HEK293 (cell line): ENCODE data around the gene EGR4.

ENCODE experiments used
- CTCF ChIA-PET: fragments of 350-600 bp; formaldehyde crosslinking; extraction: SDS; loops from one replicate; lab custom pipeline; 2021; ENCODE audit warnings: antibody characterized with exemption; lab: Yijun Ruan, JAX
- POLR2A ChIA-PET: fragments of 300-600 bp; formaldehyde crosslinking; extraction: SDS; loops from one replicate; lab custom pipeline; 2020; ENCODE audit warnings: antibody characterized with exemption, inconsistent platforms; lab: Yijun Ruan, JAX
- H3K27ac ChIP-seq: fragments of 200-500 bp; sonication (Bioruptor generic); 2 replicates; pipeline ENCODE4 v1.5.1; 2014; ENCODE audit warnings: low read depth, low read length, control low read depth, inconsistent platforms; ENCODE audit errors: extremely low read depth
- H3K36me3 ChIP-seq, 2 experiments: fragments of 200-500 bp in 1 of 2; sonication (Bioruptor generic) in 1 of 2; 1 replicate in 1 of 2; 2 replicates in 1 of 2; pipeline ENCODE4 v1.5.1; 2014 to 2017; ENCODE audit warnings: inconsistent platforms in 2 of 2, low read length in 2 of 2; ENCODE audit not compliant: control insufficient read depth in 2 of 2, insufficient read depth in 1 of 2
- H3K4me1 ChIP-seq: fragments of 200-500 bp; sonication (Bioruptor generic); 2 replicates; pipeline ENCODE4 v1.5.1; 2014; ENCODE audit warnings: mild to moderate bottlenecking, low read length, inconsistent platforms; ENCODE audit not compliant: control insufficient read depth, insufficient read depth
- H3K4me3 ChIP-seq: 2 replicates; pipeline ENCODE4 v1.5.1; 2011; ENCODE audit warnings: low read depth, mild to moderate bottlenecking, control low read depth, low read length, moderate library complexity
- H3K9me3 ChIP-seq: fragments of 200-500 bp; sonication (Bioruptor generic); 2 replicates; pipeline ENCODE4 v1.5.1; 2014; ENCODE audit warnings: low read depth, low read length, inconsistent platforms; ENCODE audit not compliant: control insufficient read depth, insufficient read depth
- GLIS1 ChIP-seq: fragments of 450-650 bp; formaldehyde crosslinking; IDR thresholded peaks from 2 replicates; pipeline ENCODE4 v1.5.1; 2016; ENCODE audit warnings: missing biosample characterization, missing genetic modification characterization
- HOXA7 ChIP-seq: sonication (generic); formaldehyde crosslinking; IDR thresholded peaks from 2 replicates; pipeline ENCODE4 v1.8.1; 2022; ENCODE audit warnings: missing genetic modification reagents, borderline replicate concordance
- PRDM6 ChIP-seq: fragments of 450-650 bp; formaldehyde crosslinking; IDR thresholded peaks from 2 replicates; pipeline ENCODE4 v1.5.1; 2017; ENCODE audit warnings: missing biosample characterization, missing genetic modification characterization
- TSHZ1 ChIP-seq: fragments of 450-650 bp; formaldehyde crosslinking; IDR thresholded peaks from 2 replicates; pipeline ENCODE4 v1.5.1; 2016; ENCODE audit warnings: missing biosample characterization, missing genetic modification characterization, borderline replicate concordance
- ZBTB1 ChIP-seq: fragments of 450-650 bp; formaldehyde crosslinking; IDR thresholded peaks from 2 replicates; pipeline ENCODE4 v1.5.1; 2016; ENCODE audit warnings: missing biosample characterization, missing genetic modification characterization
- ZBTB20 ChIP-seq: fragments of 450-650 bp; formaldehyde crosslinking; IDR thresholded peaks from 2 replicates; pipeline ENCODE4 v1.5.1; 2016; ENCODE audit warnings: missing biosample characterization, missing genetic modification characterization
- ZBTB26 ChIP-seq: fragments of 450-650 bp; formaldehyde crosslinking; optimal IDR thresholded peaks from 2 replicates; pipeline ENCODE3; 2016; ENCODE audit warnings: missing biosample characterization, mild to moderate bottlenecking, missing genetic modification characterization
- ZBTB7A ChIP-seq: fragments of 450-650 bp; formaldehyde crosslinking; IDR thresholded peaks from 2 replicates; pipeline ENCODE4 v1.5.1; 2016; ENCODE audit warnings: low read depth, missing biosample characterization, missing genetic modification characterization
- ZNF132 ChIP-seq: fragments of 450-650 bp; formaldehyde crosslinking; IDR thresholded peaks from 2 replicates; pipeline ENCODE4 v1.5.1; 2017; ENCODE audit warnings: missing biosample characterization, missing genetic modification characterization, borderline replicate concordance
- ZNF138 ChIP-seq: fragments of 450-650 bp; formaldehyde crosslinking; IDR thresholded peaks from 2 replicates; pipeline ENCODE4 v1.5.1; 2016; ENCODE audit warnings: missing biosample characterization, missing genetic modification characterization, borderline replicate concordance
- ZNF174 ChIP-seq: fragments of 450-650 bp; formaldehyde crosslinking; IDR thresholded peaks from 2 replicates; pipeline ENCODE4 v1.5.0; 2017; ENCODE audit warnings: missing biosample characterization, mild to moderate bottlenecking, missing genetic modification characterization
- ZNF23 ChIP-seq: fragments of 450-650 bp; formaldehyde crosslinking; IDR thresholded peaks from 2 replicates; pipeline ENCODE4 v1.5.1; 2016; ENCODE audit warnings: missing biosample characterization, missing genetic modification characterization, borderline replicate concordance
- ZNF274 ChIP-seq, 2 experiments: fragments of 200-500 bp in 1 of 2; fragments of 450-650 bp in 1 of 2; sonication (Bioruptor generic) in 1 of 2; formaldehyde crosslinking in 1 of 2; IDR thresholded peaks; 2 replicates each; pipeline versions ENCODE4 v1.5.1 to v1.6.1; 2014 to 2016; ENCODE audit warnings: borderline replicate concordance in 1 of 2, inconsistent platforms in 1 of 2, low read length in 1 of 2, missing biosample characterization in 1 of 2, missing genetic modification characterization in 1 of 2
- ZNF341 ChIP-seq: fragments of 450-650 bp; formaldehyde crosslinking; IDR thresholded peaks from 2 replicates; pipeline ENCODE4; 2016; ENCODE audit warnings: low read depth, missing biosample characterization, missing genetic modification characterization
- ZNF37A ChIP-seq: fragments of 450-650 bp; IDR thresholded peaks from 2 replicates; pipeline ENCODE4 v1.5.1; 2018; ENCODE audit warnings: missing biosample characterization, missing genetic modification characterization
- ZNF433 ChIP-seq: fragments of 450-650 bp; formaldehyde crosslinking; IDR thresholded peaks from 2 replicates; pipeline ENCODE4 v1.5.1; 2016; ENCODE audit warnings: missing biosample characterization, missing genetic modification characterization, low read depth
- ZNF488 ChIP-seq: fragments of 450-650 bp; formaldehyde crosslinking; IDR thresholded peaks from 2 replicates; pipeline ENCODE4 v1.5.1; 2016; ENCODE audit warnings: missing biosample characterization, missing genetic modification characterization
- ZNF521 ChIP-seq: fragments of 450-650 bp; formaldehyde crosslinking; IDR thresholded peaks from 2 replicates; pipeline ENCODE4 v1.5.1; 2017; ENCODE audit warnings: missing biosample characterization, mild to moderate bottlenecking, missing genetic modification characterization
- ZNF555 ChIP-seq: fragments of 450-650 bp; formaldehyde crosslinking; conservative IDR thresholded peaks from 2 replicates; pipeline ENCODE4 v1.5.1; 2017; ENCODE audit warnings: missing biosample characterization, mild to moderate bottlenecking, missing genetic modification characterization, inconsistent platforms
- ZNF670 ChIP-seq: fragments of 450-650 bp; formaldehyde crosslinking; IDR thresholded peaks from 2 replicates; pipeline ENCODE4 v1.5.1; 2016; ENCODE audit warnings: missing biosample characterization, missing genetic modification characterization, low read depth
- ZSCAN23 ChIP-seq: fragments of 450-650 bp; formaldehyde crosslinking; IDR thresholded peaks from 2 replicates; pipeline ENCODE4 v1.5.1; 2016; ENCODE audit warnings: missing biosample characterization, missing genetic modification characterization

The EGR4 gene

GRCh38 chr2:73250872-73251846 lies 42.2 kb downstream of the EGR4 start:
- CTCF ChIA-PET = interaction anchor here (0.9 to 2.0 kb wide), 3 partner anchors 16 to 39 kb away, joined by 3 to 7 read pairs (median 5); no protein-coding TSS in a partner anchor
- POLR2A ChIA-PET = interaction anchor here (0.5 to 1.1 kb wide), 3 partner anchors 11 to 134 kb away, joined by 3 to 4 read pairs (median 3); partner anchors contain the start of gene ALMS1
- H3K9me3 ChIP-seq = no peaks in the 10 kb centered on the region
- H3K4me1 ChIP-seq = no peaks in the 10 kb centered on the region
- H3K4me3 ChIP-seq = no peak overlapping the region
- TF ChIP-seq ZNF138 = no peak
- TF ChIP-seq ZNF521 = no peak
- H3K36me3 ChIP-seq = peaks cover 56 to 93% of the 10 kb centered on the region in 2 experiments
- H3K27ac ChIP-seq = no peak overlapping the region

- H3K27ac ChIP-seq = no peak overlapping the region
- ChIA-PET CTCF (interaction anchor here (1.5 to 2.0 kb wide), 2 partner anchors 10 to 37 kb away, joined by 3 to 7 read pairs; no protein-coding TSS in a partner anchor), POLR2A (interaction anchor here (1.0 kb wide), 1 partner anchor 16 kb away, joined by 3 read pairs; the partner anchor contains the start of gene CCT7)
- H3K9me3 ChIP-seq = no peaks in the 10 kb centered on the region
- H3K36me3 ChIP-seq = peaks cover 69 to 99% of the 10 kb centered on the region in 2 experiments
- H3K4me3 ChIP-seq = no peak overlapping the region
- H3K4me1 ChIP-seq = no peaks in the 10 kb centered on the region
- TF ChIP-seq ZSCAN23 (tag by site-specific recombination) = no peak
- no peak for TF ChIP-seq ZNF433
- no peak for TF ChIP-seq ZNF37A (tag by site-specific recombination)
- TF ChIP-seq HOXA7 (CRISPR knock-in tag) = no peak
- TF ChIP-seq ZBTB7A = no peak
- no peak for TF ChIP-seq ZNF555 (tag by site-specific recombination)
- no peak for TF ChIP-seq PRDM6
- no peak for TF ChIP-seq TSHZ1
- no peak for TF ChIP-seq ZNF488
- TF ChIP-seq ZNF132 (tag by site-specific recombination) = no peak
- no peak for TF ChIP-seq GLIS1 (tag by site-specific recombination)
Measured at GRCh38 chr2:73249636-73250035, 43.7 kb downstream of the EGR4 start.

GRCh38 chr2:73246850-73247249 lies 46.5 kb downstream of the EGR4 start:
- H3K4me1 ChIP-seq = peaks cover 2% of the 10 kb centered on the region; the same call in 1 of the 2 replicates
- H3K36me3 ChIP-seq = peaks cover 73 to 100% of the 10 kb centered on the region in 2 experiments
- no peak overlapping the region for H3K4me3 ChIP-seq
- ChIA-PET CTCF (interaction anchor here (0.9 to 1.5 kb wide), 2 partner anchors 12 to 34 kb away, joined by 3 read pairs; no protein-coding TSS in a partner anchor), POLR2A (interaction anchor here (1.1 to 2.4 kb wide), 2 partner anchors 11 to 13 kb away, joined by 7 to 9 read pairs; partner anchors contain the start of gene CCT7)
- H3K9me3 ChIP-seq = no peaks in the 10 kb centered on the region
- no peak overlapping the region for H3K27ac ChIP-seq
- TF ChIP-seq ZBTB20 (tag by site-specific recombination) = no peak
- TF ChIP-seq ZBTB1 (tag by site-specific recombination) = no peak
- TF ChIP-seq ZNF341 (tag by site-specific recombination) = no peak
- TF ChIP-seq ZNF274 (IDR thresholded peaks at IDR 0.05; ENCODE audit: low read length) = no peak
- no peak for TF ChIP-seq ZNF274 (tag by site-specific recombination; IDR thresholded peaks at IDR 0.05; ENCODE audit: borderline replicate concordance)
- TF ChIP-seq ZNF670 = no peak
- TF ChIP-seq ZNF488 = no peak
- no peak for TF ChIP-seq ZBTB26 (tag by site-specific recombination)
- TF ChIP-seq ZNF23 (tag by site-specific recombination) = no peak
- no peak for TF ChIP-seq ZNF174
- no peak for TF ChIP-seq HOXA7 (CRISPR knock-in tag)
